CD4-positive, alpha-beta T cell treated with Interferon alpha-2 for 1 hour (primary cell): ENCODE measurements around the gene NCOA4.
"Not testable (repeated sequence)": the region's sequence is repeated elsewhere in the genome, so short reads cannot be mapped to it uniquely, and the experiment has no call there.

Source experiments
- DNase-seq, 2 donors: peaks; one replicate each; pipeline ENCODE4 v3.0.0-alpha.2; 2020 to 2022

NCOA4 gene

GRCh38 chr10:46019177-46019528, 11.3 kb downstream of the NCOA4 start:
- no peak for DNase-seq

GRCh38 chr10:46018453-46019176, 11.8 kb downstream of the NCOA4 start:
- no peak for DNase-seq

GRCh38 chr10:46017733-46018132, 12.7 kb downstream of the NCOA4 start:
- no peak for DNase-seq

- DNase-seq: no peak
These were observed 13.6 kb downstream of the NCOA4 start for GRCh38 chr10:46016811-46017210.

GRCh38 chr10:46016190-46016589, 14.2 kb downstream of the NCOA4 start:
- no peak for DNase-seq

- no peak for DNase-seq
These were observed 15.6 kb downstream of the NCOA4 start for GRCh38 chr10:46014683-46015405.

- no peak for DNase-seq
These were observed 16.2 kb downstream of the NCOA4 start for GRCh38 chr10:46014206-46014605.

- no peak for DNase-seq
These were observed 17.7 kb downstream of the NCOA4 start for GRCh38 chr10:46012746-46013145.

GRCh38 chr10:46006219-46006618, 24.2 kb downstream of the NCOA4 start:
- no peak for DNase-seq

- DNase-seq: no peak
These were observed 25.0 kb downstream of the NCOA4 start for GRCh38 chr10:46005383-46005782.

- no peak for DNase-seq
These were observed 25.5 kb downstream of the NCOA4 start for GRCh38 chr10:46004963-46005362.

- DNase-seq: no peak
These were observed 27.3 kb downstream of the NCOA4 start for GRCh38 chr10:46002916-46003693.

GRCh38 chr10:46002189-46002687, 28.2 kb downstream of the NCOA4 start:
- DNase-seq: not testable (repeated sequence)

GRCh38 chr10:46001187-46001756, 29.2 kb downstream of the NCOA4 start:
- DNase-seq: no peak

- no peak for DNase-seq
These were observed 29.9 kb downstream of the NCOA4 start for GRCh38 chr10:46000538-46000937.

- not testable (repeated sequence) for DNase-seq
These were observed 30.5 kb downstream of the NCOA4 start for GRCh38 chr10:45999955-46000354.

GRCh38 chr10:45997994-45998763, 32.2 kb downstream of the NCOA4 start:
- DNase-seq: no peak

GRCh38 chr10:45997557-45997956, 32.9 kb downstream of the NCOA4 start:
- DNase-seq: no peak

GRCh38 chr10:45985590-45985989, 44.8 kb downstream of the NCOA4 start:
- DNase-seq: not testable (repeated sequence)

- not testable (repeated sequence) for DNase-seq
These were observed 46.0 kb downstream of the NCOA4 start for GRCh38 chr10:45984473-45984872.

GRCh38 chr10:45983538-45984186, 46.8 kb downstream of the NCOA4 start:
- peak; percentile 48 to 73 for DNase-seq

GRCh38 chr10:45981367-45981766, 49.1 kb downstream of the NCOA4 start:
- DNase-seq: not testable (repeated sequence)
